Measurements from ENCODE around the gene CCDC102A. TPM values are rescaled to one million over a fixed set of nuclear protein-coding genes. Genes with fewer than 3 reads are reported as not detected.

Gene CCDC102A
- total RNA-seq, 3 donors from 2014 or later: 1.2 to 16.2 (median 2.5) TPM

DNA sequence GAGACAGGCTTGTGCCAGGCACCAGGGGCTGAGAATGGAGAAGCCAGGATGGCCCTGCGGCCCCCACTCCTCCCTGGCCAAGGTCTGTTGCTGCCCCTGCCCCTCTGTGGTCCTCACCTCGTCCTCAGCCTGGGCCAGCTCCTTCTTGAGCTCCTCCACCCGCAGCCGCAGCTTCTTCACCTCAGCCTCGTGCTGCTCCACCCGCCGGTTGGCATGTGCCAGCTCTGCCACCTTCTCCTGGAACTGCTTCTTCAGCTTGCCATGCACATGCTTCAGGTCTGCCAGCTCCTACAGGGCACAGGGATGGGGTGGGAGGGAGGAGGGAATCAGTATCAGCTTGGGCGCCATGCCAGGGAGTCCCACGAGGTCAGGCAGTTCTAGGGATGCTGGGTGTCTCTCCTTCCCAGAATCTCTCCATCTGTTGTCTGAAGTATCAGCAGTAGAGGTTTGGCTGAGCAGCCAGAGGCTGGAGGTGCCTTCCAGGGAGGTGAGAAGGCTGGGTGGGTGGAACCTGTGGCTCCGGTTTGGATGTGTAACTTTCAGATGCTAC lies 20.1 kb downstream of the CCDC102A start:
- intact Hi-C loops (cut with DNase I, micrococcal nuclease): no loop called here
- no peaks in the 10 kb centered on the region for H3K36me3 ChIP-seq (ENCODE audit: low read depth)

DNA sequence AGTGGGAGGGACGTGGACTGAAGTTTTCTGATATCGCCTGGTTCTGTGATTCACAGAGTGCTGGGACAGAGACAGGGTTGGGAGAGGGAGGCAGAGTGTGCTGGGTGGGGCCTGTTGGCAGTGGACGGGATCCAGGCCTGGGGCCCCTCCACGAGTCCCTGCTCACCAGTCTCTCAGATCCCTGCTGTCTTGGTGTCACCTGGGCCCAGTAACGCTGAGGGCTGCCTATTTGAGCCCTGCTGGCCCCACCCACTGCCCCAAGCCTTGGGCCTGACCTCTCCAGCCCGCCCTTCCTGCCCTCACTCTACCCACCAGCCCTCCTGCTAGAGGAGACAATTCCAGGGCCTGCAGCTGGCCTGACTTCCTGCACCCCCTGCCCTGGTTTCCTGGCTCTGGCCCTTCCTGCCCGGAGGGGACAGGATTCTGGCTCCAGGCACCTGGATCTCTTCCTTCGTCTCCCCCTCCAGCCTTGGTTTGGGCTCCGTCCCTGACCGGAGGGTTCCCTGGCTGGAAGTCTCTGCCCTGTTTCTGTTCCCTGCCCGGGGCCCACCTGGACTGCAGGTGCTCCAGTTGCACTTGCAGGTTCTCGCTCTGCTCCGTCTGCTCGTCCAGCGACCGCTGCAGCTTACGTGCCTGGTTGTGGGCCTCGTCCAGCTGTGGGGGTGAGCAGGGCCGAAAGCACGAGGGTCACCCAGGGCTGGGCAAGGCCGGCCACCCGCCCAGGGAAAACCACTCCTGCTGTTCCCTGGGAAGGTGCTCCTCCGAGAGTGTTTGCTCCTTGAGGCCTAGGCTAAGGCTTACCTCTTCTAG lies 21.4 kb downstream of the CCDC102A start:
- ATAC-seq (no peak), DNase-seq (peak in 1 of 3 donors; percentile 43)
- TF ChIP-seq, protein P1, sequence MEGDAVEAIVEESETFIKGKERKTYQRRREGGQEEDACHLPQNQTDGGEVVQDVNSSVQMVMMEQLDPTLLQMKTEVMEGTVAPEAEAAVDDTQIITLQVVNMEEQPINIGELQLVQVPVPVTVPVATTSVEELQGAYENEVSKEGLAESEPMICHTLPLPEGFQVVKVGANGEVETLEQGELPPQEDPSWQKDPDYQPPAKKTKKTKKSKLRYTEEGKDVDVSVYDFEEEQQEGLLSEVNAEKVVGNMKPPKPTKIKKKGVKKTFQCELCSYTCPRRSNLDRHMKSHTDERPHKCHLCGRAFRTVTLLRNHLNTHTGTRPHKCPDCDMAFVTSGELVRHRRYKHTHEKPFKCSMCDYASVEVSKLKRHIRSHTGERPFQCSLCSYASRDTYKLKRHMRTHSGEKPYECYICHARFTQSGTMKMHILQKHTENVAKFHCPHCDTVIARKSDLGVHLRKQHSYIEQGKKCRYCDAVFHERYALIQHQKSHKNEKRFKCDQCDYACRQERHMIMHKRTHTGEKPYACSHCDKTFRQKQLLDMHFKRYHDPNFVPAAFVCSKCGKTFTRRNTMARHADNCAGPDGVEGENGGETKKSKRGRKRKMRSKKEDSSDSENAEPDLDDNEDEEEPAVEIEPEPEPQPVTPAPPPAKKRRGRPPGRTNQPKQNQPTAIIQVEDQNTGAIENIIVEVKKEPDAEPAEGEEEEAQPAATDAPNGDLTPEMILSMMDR (IDR thresholded peaks at IDR 0.05): no peak
- Histone ChIP-seq H3K4me1 (ENCODE audit: low read depth) (no peaks in the 10 kb centered on the region), H3K9me3 (no peaks in the 10 kb centered on the region), H3K4me3 (no peak overlapping the region), H3K36me3 (ENCODE audit: low read depth) (no peaks in the 10 kb centered on the region)
- intact Hi-C loops (cut with DNase I, micrococcal nuclease): no loop called here

More for the DNA sequence above, 20.1 kb downstream of the CCDC102A start:
- DNase-seq (no peak), ATAC-seq (no peak)
- H3K9me3 ChIP-seq: no peaks in the 10 kb centered on the region
- H3K4me1 ChIP-seq (ENCODE audit: low read depth): no peaks in the 10 kb centered on the region
- H3K4me3 ChIP-seq: no peak overlapping the region
- TF ChIP-seq, protein P1 (IDR thresholded peaks at IDR 0.05): no peak

DNA sequence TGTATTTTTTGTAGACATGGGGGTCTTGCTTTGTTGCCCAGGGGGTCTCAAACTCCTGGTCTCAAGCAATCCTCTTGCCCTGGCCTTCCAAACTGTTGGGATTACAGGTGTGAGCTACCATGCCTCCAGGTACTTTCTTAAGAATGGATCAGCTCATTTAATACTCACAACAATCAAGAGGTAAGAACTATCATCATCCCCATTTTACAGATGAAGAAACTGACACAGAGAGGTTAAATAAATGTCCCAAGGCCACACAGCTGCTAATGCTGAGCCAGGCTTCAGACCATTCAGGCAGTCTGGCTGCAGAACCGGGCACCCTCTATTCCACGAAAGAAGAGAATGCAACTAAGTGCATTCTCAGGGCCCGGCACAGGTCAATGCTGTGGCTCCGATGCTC lies 22.0 kb downstream of the CCDC102A start:
- no peak for ATAC-seq
- Histone ChIP-seq H3K4me1 (ENCODE audit: low read depth) (no peaks in the 10 kb centered on the region), H3K36me3 (ENCODE audit: low read depth) (no peaks in the 10 kb centered on the region), H3K9me3 (no peaks in the 10 kb centered on the region), H3K4me3 (no peak overlapping the region)
- TF ChIP-seq, protein P1 (IDR thresholded peaks at IDR 0.05): no peak
- peak in 1 of 3 donors; percentile 12 for DNase-seq
- intact Hi-C loops (cut with DNase I, micrococcal nuclease): no loop called here

DNA sequence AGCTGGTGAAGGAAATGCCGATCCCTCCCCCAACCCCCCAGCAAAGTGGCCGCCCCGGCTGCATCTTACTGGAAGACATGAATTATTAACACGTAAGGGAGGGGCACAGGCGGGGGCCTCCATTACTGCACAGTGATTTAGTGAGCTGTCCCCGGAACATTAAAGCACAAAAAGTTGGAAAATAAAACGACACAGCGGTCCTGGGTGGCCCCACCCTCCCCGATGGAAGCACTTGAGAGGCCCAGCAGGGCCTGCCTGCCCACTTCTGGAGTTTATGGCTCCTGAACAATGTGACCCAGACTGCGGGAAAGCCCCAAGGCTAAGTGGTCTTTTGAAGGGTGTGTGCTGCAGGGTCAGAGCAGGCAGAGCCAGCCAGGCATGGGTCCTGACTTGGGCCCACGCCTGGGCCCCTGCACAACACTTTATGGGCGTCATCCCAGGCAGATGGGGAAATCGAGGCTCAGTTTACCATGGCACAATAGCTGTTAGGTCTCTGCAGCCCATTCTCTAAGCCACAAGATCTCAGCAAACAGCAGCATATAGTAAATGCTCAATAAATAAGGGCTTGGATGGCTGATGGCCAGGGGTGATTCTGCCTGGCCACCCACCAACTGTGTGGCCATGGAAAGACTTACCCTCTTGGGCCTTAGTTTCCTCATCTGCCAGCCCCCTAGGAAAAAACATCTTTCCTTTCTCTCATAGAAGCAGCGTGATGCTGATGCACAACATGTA lies 22.8 kb downstream of the CCDC102A start:
- peak; percentile 52 to 71 (median 57) for DNase-seq
- H3K36me3 ChIP-seq (ENCODE audit: low read depth): no peaks in the 10 kb centered on the region
- no peak overlapping the region for H3K4me3 ChIP-seq
- H3K9me3 ChIP-seq: no peaks in the 10 kb centered on the region
- ATAC-seq: peak; percentile 80
- H3K4me1 ChIP-seq (ENCODE audit: low read depth): no peaks in the 10 kb centered on the region
- TF ChIP-seq, protein P1 (IDR thresholded peaks at IDR 0.05): no peak
- intact Hi-C loops (cut with DNase I, micrococcal nuclease): no loop called here

DNA sequence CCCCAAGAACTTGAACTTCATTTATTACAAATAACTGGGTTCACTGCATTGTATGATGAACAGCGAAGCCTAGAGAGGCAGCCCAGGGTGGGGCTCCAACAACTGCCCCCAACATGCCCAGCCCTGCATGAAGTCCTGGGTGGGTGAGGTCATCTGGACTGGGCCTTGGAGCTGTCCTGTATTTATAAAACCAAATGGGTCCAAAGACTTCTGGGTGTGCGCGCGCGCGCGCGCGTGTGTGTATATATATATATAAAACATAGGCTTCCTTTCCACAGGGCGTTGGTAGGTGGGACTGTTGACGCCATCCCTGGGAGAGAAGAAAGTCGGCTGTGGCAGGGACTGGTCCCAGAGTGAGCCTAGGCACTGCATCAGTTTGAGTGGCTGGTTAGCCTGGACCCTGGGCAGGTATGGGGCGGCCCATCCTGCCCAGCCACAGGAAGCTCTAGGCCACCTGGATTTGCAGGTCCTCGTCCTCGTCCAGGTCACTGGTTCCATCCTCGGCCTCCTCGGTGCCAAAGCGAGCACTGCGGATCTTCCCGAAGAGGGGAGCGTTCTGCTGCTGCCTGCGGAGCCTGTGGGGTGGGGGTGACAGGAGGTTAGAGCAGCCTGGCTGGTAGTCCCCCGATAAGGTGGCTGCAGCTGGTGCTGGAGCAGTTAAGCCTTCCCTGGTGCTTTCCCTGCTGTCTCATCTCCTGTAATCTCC lies 23.9 kb downstream of the CCDC102A start:
- Histone ChIP-seq H3K9me3 (no peaks in the 10 kb centered on the region), H3K36me3 (ENCODE audit: low read depth) (no peaks in the 10 kb centered on the region), H3K4me3 (no peak overlapping the region), H3K4me1 (ENCODE audit: low read depth) (no peaks in the 10 kb centered on the region)
- ATAC-seq: no peak
- TF ChIP-seq, protein P1 (IDR thresholded peaks at IDR 0.05): no peak
- no peak for DNase-seq
- intact Hi-C loops (cut with DNase I, micrococcal nuclease): no loop called here
